HG03196 (cell line): ENCODE data around the gene CT55.
"Not testable (repeated sequence)": the region's sequence is repeated elsewhere in the genome, so short reads cannot be mapped to it uniquely, and the experiment has no call there.

ENCODE experiments used
- ATAC-seq: cut with Tn5 transposase; IDR thresholded peaks from one replicate; pipeline ENCODE4 v1.9.1; 2021; ENCODE audit not compliant: unreplicated experiment

The CT55 gene

GRCh38 chrX:135170877-135171519 is at the start of gene CT55:
CT55 (minus strand) TSS chrX:135171398; CDS start chrX:135171171, 227 bp downstream.
- no peak for ATAC-seq

- ATAC-seq, result no peak
Measured at GRCh38 chrX:135213200-135213844, 42.1 kb upstream of the CT55 start.

- ATAC-seq, result not testable (repeated sequence)
Measured at GRCh38 chrX:135206427-135206826, 35.2 kb upstream of the CT55 start.

GRCh38 chrX:135200297-135200696 is 29.1 kb upstream of the CT55 start:
- ATAC-seq, result no peak

- no peak for ATAC-seq
Measured at GRCh38 chrX:135194684-135195083, 23.5 kb upstream of the CT55 start.

- no peak for ATAC-seq
Measured at GRCh38 chrX:135193740-135194139, 22.5 kb upstream of the CT55 start.

GRCh38 chrX:135191838-135192237 is 20.6 kb upstream of the CT55 start:
- ATAC-seq, result no peak

GRCh38 chrX:135185795-135186443 is 14.7 kb upstream of the CT55 start:
- ATAC-seq, result peak; percentile 64

GRCh38 chrX:135178636-135179035 is 7.4 kb upstream of the CT55 start:
- no peak for ATAC-seq

GRCh38 chrX:135170468-135170867 is 730 bp downstream of the CT55 start:
- no peak for ATAC-seq

- not testable (repeated sequence) for ATAC-seq
Measured at GRCh38 chrX:135169534-135169933, 1.7 kb downstream of the CT55 start.

GRCh38 chrX:135168486-135168885 is 2.7 kb downstream of the CT55 start:
- no peak for ATAC-seq

- not testable (repeated sequence) for ATAC-seq
Measured at GRCh38 chrX:135154688-135155087, 16.5 kb downstream of the CT55 start.

GRCh38 chrX:135126145-135126544 is 45.1 kb downstream of the CT55 start:
- not testable (repeated sequence) for ATAC-seq

GRCh38 chrX:135120056-135120576 is 51.1 kb downstream of the CT55 start, which contains the start of gene ETDB:
ETDB (minus strand) TSS chrX:135120526; CDS start chrX:135119261, 1,265 bp downstream.
- not testable (repeated sequence) for ATAC-seq

GRCh38 chrX:135116064-135116463 is 55.1 kb downstream of the CT55 start:
- ATAC-seq, result not testable (repeated sequence)

- ATAC-seq, result peak; percentile 97
Measured at GRCh38 chrX:135114392-135114791, 56.8 kb downstream of the CT55 start.

- no peak for ATAC-seq
Measured at GRCh38 chrX:135112743-135113142, 58.5 kb downstream of the CT55 start.

GRCh38 chrX:135112096-135112729 is 59.0 kb downstream of the CT55 start:
- no peak for ATAC-seq

- no peak for ATAC-seq
Measured at GRCh38 chrX:135109554-135109953, 61.6 kb downstream of the CT55 start.
